ENCODE data around the gene SDR39U1.

SDR39U1 gene

GRCh38 chr14:24409192-24409591 is 33.4 kb downstream of the SDR39U1 start:
- Histone ChIP-seq H3K36me3 (peaks cover 30% of the 10 kb centered on the region), H3K27me3 (ENCODE audit: insufficient read depth, low read depth, severe bottlenecking) (no peaks in the 10 kb centered on the region), H3K27ac (no peak overlapping the region), H3K4me3 (ENCODE audit: low read depth, low read length) (no peak overlapping the region), H3K9me3 (ENCODE audit: severe bottlenecking) (no peaks in the 10 kb centered on the region)
- no peak for TF ChIP-seq CTCF (IDR thresholded peaks at IDR 0.05; ENCODE audit: low read depth, low read length)
- DNase-seq, result no peak

DNA sequence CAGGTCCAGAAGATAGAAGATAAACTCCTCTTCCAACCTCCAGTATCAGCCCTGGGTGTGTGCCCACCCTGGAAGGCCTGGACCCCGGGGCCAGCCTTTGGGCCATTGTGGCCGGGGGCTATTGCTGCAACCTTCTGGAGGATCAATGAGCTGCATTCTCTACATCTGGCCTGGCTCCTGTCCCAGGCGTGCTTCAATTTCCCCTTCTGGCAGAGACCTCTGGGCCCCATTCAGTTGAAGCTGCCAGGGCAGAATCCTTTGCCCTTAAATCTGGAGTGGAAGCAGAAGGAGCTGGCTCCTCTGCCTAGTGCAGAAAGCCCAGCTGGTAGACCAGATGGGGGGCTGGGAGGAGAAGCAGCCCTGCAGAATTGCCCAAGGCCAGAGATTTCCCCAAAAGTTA is 33.8 kb downstream of the SDR39U1 start:
- no peaks in the 10 kb centered on the region for H3K27me3 ChIP-seq (ENCODE audit: insufficient read depth, low read depth, severe bottlenecking)
- no peak overlapping the region for H3K4me3 ChIP-seq (ENCODE audit: low read depth, low read length)
- no peak for TF ChIP-seq CTCF (IDR thresholded peaks at IDR 0.05; ENCODE audit: low read depth, low read length)
- DNase-seq, result no peak
- H3K36me3 ChIP-seq, result peaks cover 27% of the 10 kb centered on the region
- no peak overlapping the region for H3K27ac ChIP-seq
- H3K9me3 ChIP-seq (ENCODE audit: severe bottlenecking), result no peaks in the 10 kb centered on the region

DNA sequence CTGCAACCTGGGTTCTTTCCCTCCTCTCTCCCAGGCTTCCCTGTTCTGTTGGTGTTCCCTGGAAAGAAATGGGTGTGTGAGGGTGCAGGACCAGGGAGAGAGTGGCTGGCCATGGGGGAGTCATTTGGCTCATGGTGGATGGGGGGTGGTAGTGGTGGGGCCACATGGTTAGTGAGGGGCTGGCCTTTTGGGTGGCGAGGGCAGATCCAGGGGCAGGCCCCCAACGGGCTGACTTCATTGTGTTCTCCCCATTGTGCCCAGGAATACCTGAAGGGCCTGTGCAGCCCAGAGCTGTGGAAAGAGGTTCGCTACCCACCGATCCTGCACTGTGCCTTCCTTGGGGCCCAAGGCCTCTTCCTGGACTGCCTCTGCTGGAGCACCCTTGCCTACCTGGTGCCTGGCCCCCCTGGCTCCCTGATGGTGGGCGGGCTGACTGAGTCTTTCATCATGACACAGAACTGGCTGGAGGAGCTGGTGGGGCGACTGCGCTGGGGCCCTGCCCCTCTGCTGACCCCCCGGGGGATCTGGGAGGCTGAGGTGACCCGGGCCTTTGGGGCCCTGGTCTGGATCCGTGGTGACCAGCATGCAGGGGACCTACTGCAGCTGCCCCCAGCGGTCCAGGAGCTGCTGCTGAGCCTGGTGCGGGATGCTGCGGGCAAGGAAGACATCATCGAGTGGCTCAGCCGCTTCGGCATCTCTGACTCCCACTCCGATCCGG is 34.8 kb downstream of the SDR39U1 start:
- no peak for TF ChIP-seq CTCF (IDR thresholded peaks at IDR 0.05; ENCODE audit: low read depth, low read length)
- no peak overlapping the region for H3K27ac ChIP-seq
- H3K36me3 ChIP-seq, result peaks cover 23% of the 10 kb centered on the region

DNA sequence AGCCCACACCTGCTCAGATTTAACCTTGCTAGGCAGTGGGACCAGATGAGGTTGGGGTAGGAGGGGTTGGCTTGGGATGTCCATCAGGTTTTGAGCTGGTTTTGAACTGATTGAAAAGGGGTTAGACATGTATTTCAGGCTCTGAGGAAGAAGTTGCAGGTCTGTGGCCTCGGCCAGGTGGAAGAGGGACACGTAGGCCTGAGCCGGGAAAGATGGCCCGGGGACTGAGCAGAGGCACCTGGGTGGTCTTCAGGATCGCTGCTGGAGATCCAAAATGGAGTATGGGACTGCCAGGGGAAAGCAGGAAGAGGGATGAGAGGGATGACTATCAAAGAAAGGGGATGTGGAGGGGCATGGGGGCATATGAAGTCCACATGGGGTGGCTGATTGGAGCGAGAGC is 36.2 kb downstream of the SDR39U1 start:
- no peak for TF ChIP-seq CTCF (IDR thresholded peaks at IDR 0.05; ENCODE audit: low read depth, low read length)
- no peak for DNase-seq

More for the DNA sequence above, 34.8 kb downstream of the SDR39U1 start:
- Histone ChIP-seq H3K4me3 (ENCODE audit: low read depth, low read length) (no peak overlapping the region), H3K9me3 (ENCODE audit: severe bottlenecking) (no peaks in the 10 kb centered on the region), H3K27me3 (ENCODE audit: insufficient read depth, low read depth, severe bottlenecking) (no peaks in the 10 kb centered on the region)
- no peak for DNase-seq

GRCh38 chr14:24404814-24405213 is 37.8 kb downstream of the SDR39U1 start:
- DNase-seq, result no peak

More for the DNA sequence above, 36.2 kb downstream of the SDR39U1 start:
- no peak overlapping the region for H3K4me3 ChIP-seq (ENCODE audit: low read depth, low read length)
- peaks cover 17% of the 10 kb centered on the region for H3K36me3 ChIP-seq
- H3K27ac ChIP-seq, result no peak overlapping the region
- H3K27me3 ChIP-seq (ENCODE audit: insufficient read depth, low read depth, severe bottlenecking), result no peaks in the 10 kb centered on the region
- H3K9me3 ChIP-seq (ENCODE audit: severe bottlenecking), result no peaks in the 10 kb centered on the region

More at GRCh38 chr14:24404814-24405213, 37.8 kb downstream of the SDR39U1 start:
- no peak for TF ChIP-seq CTCF (IDR thresholded peaks at IDR 0.05; ENCODE audit: low read depth, low read length)
- H3K4me3 ChIP-seq (ENCODE audit: low read depth, low read length), result no peak overlapping the region
- H3K36me3 ChIP-seq, result peaks cover 14% of the 10 kb centered on the region
- H3K27me3 ChIP-seq (ENCODE audit: insufficient read depth, low read depth, severe bottlenecking), result no peaks in the 10 kb centered on the region
- H3K9me3 ChIP-seq (ENCODE audit: severe bottlenecking), result no peaks in the 10 kb centered on the region
- H3K27ac ChIP-seq, result no peak overlapping the region
